ENCODE data around the gene AKR1C3. TPM values are rescaled to one million over a fixed set of nuclear protein-coding genes. Genes with fewer than 3 reads are reported as not detected.
"Not testable (repeated sequence)": the region's sequence is repeated elsewhere in the genome, so short reads cannot be mapped to it uniquely, and the experiment has no call there.

AKR1C3 gene
- polyA plus RNA-seq, 1 experiment, result 10.7 TPM

DNA sequence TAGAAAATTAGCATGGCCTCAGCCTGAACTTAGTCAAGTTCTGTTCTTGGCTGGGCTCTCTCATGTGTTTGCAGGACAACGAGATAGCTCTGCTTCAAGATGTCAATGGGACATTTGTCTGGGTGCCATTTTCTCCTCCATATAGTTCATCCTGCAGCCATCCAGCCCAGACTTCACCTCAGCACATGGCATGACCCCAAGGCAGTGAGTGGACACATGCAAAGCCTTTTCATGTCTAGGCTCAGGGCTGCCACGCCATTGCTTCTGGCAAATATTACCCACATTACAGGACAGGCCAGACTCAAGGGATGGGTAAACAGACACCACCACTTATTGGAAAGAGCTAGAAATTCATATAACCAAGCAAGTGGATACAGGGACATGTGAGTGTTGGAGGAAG lies 9.3 kb downstream of the AKR1C3 start:
- Histone ChIP-seq H3K27me3 (ENCODE audit: control insufficient read depth, insufficient read depth, low read length) (no peaks in the 10 kb centered on the region), H3K4me3 (ENCODE audit: low read depth, low read length) (no peak overlapping the region), H3K27ac (ENCODE audit: low read depth, low read length) (no peak overlapping the region), H3K9me3 (ENCODE audit: control insufficient read depth, insufficient read depth, low read length) (no peaks in the 10 kb centered on the region)
- CTCF ChIA-PET, result interaction anchor here (0.6 kb wide), 1 partner anchor 1298 kb away, joined by 3 read pairs; no protein-coding TSS in a partner anchor
- no peak for DNase-seq (ENCODE audit: low read depth, low spot score)
- TF ChIP-seq, protein P1, sequence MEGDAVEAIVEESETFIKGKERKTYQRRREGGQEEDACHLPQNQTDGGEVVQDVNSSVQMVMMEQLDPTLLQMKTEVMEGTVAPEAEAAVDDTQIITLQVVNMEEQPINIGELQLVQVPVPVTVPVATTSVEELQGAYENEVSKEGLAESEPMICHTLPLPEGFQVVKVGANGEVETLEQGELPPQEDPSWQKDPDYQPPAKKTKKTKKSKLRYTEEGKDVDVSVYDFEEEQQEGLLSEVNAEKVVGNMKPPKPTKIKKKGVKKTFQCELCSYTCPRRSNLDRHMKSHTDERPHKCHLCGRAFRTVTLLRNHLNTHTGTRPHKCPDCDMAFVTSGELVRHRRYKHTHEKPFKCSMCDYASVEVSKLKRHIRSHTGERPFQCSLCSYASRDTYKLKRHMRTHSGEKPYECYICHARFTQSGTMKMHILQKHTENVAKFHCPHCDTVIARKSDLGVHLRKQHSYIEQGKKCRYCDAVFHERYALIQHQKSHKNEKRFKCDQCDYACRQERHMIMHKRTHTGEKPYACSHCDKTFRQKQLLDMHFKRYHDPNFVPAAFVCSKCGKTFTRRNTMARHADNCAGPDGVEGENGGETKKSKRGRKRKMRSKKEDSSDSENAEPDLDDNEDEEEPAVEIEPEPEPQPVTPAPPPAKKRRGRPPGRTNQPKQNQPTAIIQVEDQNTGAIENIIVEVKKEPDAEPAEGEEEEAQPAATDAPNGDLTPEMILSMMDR (IDR thresholded peaks at IDR 0.05; ENCODE audit: low read depth, low read length), result no peak
- POLR2A ChIA-PET, result no interaction called here

DNA sequence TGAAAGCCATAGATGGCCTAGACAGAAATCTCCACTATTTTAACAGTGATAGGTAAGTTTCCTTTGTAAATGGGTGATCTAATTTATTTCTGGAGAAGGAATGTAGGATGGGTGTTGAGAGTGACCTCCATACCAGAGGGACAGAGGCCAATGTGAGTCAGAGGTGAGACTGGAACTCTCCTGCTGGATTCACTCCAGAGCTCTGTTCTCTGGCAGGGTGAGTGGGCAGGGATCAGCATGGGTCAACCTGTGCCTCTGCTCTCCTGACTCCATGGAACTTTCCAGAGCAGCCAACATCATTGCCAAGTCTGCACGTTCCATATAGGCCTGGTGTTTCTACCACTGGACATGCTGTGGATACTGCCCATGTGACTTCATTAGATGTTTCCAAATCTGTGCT lies 11.4 kb downstream of the AKR1C3 start:
- POLR2A ChIA-PET, result no interaction called here
- no peak for DNase-seq (ENCODE audit: low read depth, low spot score)
- CTCF ChIA-PET, result interaction anchor here (1.8 kb wide), 1 partner anchor 256 kb away, joined by 7 read pairs; no protein-coding TSS in a partner anchor

DNA sequence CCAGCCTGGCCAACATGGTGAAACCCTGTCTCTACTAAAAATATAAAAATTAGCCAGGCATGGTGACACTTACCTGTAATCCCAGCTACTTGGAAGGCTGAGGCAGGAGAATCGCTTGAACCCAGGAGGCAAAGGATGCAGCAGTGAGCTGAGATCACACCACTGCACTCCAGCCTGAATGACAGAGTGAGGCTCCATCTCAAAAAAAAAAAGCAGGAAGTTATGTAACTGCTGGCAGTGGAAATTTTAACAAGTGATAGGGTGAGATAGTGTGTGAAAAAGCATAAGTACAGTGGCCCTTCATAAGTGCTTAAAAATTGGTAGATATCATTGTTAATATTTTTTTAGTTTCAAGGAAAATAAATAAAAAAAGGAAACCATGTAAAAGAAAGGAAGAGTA lies 12.3 kb downstream of the AKR1C3 start:
- ChIA-PET CTCF (interaction anchor here (1.8 kb wide), 1 partner anchor 257 kb away, joined by 7 read pairs; no protein-coding TSS in a partner anchor), POLR2A (no interaction called here)
- no peaks in the 10 kb centered on the region for H3K27me3 ChIP-seq (ENCODE audit: control insufficient read depth, insufficient read depth, low read length)
- no peak overlapping the region for H3K27ac ChIP-seq (ENCODE audit: low read depth, low read length)
- DNase-seq (ENCODE audit: low read depth, low spot score), result no peak
- H3K4me3 ChIP-seq (ENCODE audit: low read depth, low read length), result no peak overlapping the region
- H3K9me3 ChIP-seq (ENCODE audit: control insufficient read depth, insufficient read depth, low read length), result no peaks in the 10 kb centered on the region
- TF ChIP-seq, protein P1 (IDR thresholded peaks at IDR 0.05; ENCODE audit: low read depth, low read length), result no peak

More for the DNA sequence above, 11.4 kb downstream of the AKR1C3 start:
- no peak overlapping the region for H3K27ac ChIP-seq (ENCODE audit: low read depth, low read length)
- no peak overlapping the region for H3K4me3 ChIP-seq (ENCODE audit: low read depth, low read length)
- TF ChIP-seq, protein P1 (IDR thresholded peaks at IDR 0.05; ENCODE audit: low read depth, low read length), result no peak
- no peaks in the 10 kb centered on the region for H3K27me3 ChIP-seq (ENCODE audit: control insufficient read depth, insufficient read depth, low read length)
- no peaks in the 10 kb centered on the region for H3K9me3 ChIP-seq (ENCODE audit: control insufficient read depth, insufficient read depth, low read length)

DNA sequence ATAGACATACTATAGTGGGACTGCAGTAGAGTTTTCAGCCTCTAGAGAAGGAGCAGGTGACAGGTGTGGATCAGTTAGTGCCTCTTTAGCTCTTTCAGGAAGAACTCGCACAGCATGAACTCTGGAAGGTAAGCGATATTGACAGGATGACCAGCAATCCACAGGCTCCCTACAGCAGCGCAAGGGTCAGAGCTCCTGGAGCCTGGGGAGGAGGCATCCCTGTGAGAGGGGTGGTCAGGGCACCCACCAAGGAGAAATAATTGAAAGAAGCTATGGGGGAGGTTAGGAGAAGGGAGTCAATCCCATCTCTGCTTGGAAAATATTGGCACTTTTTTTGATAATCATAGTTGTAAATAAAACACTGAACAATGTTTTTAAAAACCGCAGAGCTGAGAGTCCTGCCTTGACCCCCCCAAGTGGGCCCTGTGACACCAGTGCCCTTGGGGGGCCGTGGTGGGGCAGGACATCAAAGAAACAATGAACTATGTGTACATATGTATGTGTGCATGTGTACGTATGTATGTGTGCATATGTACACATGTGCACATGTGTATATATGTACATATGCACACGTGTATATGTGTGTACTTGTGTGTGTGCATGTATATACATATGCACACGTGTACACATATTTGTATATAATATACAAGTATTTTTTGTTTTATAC lies 13.8 kb downstream of the AKR1C3 start:
- Histone ChIP-seq H3K27ac (ENCODE audit: low read depth, low read length) (no peak overlapping the region), H3K27me3 (ENCODE audit: control insufficient read depth, insufficient read depth, low read length) (no peaks in the 10 kb centered on the region), H3K4me3 (ENCODE audit: low read depth, low read length) (no peak overlapping the region), H3K9me3 (ENCODE audit: control insufficient read depth, insufficient read depth, low read length) (no peaks in the 10 kb centered on the region)
- ChIA-PET POLR2A (no interaction called here), CTCF (interaction anchor here (0.7 kb wide), 1 partner anchor 258 kb away, joined by 3 read pairs; no protein-coding TSS in a partner anchor)
- TF ChIP-seq, protein P1 (IDR thresholded peaks at IDR 0.05; ENCODE audit: low read depth, low read length), result no peak
- DNase-seq (ENCODE audit: low read depth, low spot score), result no peak

DNA sequence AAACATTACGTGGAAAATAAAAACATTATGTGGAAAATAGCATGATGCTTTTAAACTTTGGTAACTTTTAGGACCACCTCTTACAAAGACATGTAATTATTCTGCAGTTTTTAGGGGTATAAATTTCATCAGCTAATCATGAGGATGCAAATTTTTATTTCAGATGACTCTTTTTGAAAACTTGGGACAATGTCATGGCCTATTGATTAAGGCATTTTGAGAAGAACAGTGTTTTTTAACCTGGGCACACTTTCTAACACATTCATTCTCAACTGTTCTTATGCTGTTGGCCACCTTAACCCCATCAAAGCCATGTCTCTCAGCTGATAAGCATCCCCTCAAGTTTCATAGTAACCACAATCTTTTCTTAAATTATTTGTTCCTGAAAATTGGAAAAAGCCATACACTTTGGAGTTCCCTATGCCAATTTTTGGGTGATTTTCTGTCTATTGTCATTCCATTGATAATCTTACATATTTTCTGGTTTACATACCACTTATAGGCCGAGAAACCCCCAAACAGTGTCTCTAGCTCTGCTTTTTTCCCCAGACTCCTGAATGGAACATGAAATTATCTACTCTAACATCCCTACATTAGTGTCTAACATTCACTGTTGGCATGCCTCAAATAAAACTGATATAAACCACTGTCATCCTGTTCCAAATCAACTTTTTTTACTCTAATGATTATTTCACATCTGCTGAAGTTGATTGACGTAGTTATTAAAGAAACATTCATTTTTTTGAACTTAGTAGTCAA lies 14.6 kb downstream of the AKR1C3 start:
- H3K27ac ChIP-seq (ENCODE audit: low read depth, low read length), result no peak overlapping the region
- TF ChIP-seq, protein P1 (IDR thresholded peaks at IDR 0.05; ENCODE audit: low read depth, low read length), result no peak
- ChIA-PET POLR2A (no interaction called here), CTCF (no interaction called here)
- H3K4me3 ChIP-seq (ENCODE audit: low read depth, low read length), result no peak overlapping the region
- no peak for DNase-seq (ENCODE audit: low read depth, low spot score)
- no peaks in the 10 kb centered on the region for H3K27me3 ChIP-seq (ENCODE audit: control insufficient read depth, insufficient read depth, low read length)
- H3K9me3 ChIP-seq (ENCODE audit: control insufficient read depth, insufficient read depth, low read length), result no peaks in the 10 kb centered on the region

DNA sequence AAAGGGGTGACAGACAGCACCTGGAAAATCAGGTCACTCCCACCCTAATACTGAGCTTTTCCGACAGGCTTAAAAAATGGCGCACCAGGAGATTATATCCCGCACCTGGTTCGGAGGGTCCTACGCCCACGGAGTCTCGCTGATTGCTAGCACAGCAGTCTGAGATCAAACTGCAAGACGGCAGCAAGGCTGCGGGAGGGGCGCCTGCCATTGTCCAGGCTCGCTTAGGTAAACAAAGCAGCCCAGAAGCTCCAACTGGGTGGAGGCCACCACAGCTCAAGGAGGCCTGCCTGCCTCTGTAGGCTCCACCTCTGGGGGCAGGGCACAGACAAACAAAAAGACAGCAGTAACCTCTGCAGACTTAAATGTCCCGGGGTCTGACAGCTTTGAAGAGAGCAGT lies 15.6 kb downstream of the AKR1C3 start:
- POLR2A ChIA-PET; H3K9me3 ChIP-seq (ENCODE audit: control insufficient read depth, insufficient read depth, low read length); H3K27me3 ChIP-seq (ENCODE audit: control insufficient read depth, insufficient read depth, low read length); CTCF ChIA-PET; H3K4me3 ChIP-seq (ENCODE audit: low read depth, low read length); DNase-seq (ENCODE audit: low read depth, low spot score); H3K27ac ChIP-seq (ENCODE audit: low read depth, low read length): not testable (repeated sequence)

Data from AG04450 (cell line).